ENCODE data around the gene HOXB9. TPM values are rescaled to one million over a fixed set of nuclear protein-coding genes. Genes with fewer than 3 reads are reported as not detected.

HOXB9 gene
- total and polyA plus RNA-seq, 9 of the 15 experiments (the other 6 are each of a cell fraction or from before 2014, with no cell fraction given): 3.1 to 196 (median 77.6) TPM

- in situ Hi-C loops (cut with MboI) (no loop called here), intact Hi-C loops (cut with micrococcal nuclease) (no loop called here)
- peak overlapping the region; percentile 80 to 94; a peak in 3 of 4 replicates for H3K9ac ChIP-seq (ENCODE audit: insufficient read depth in 1 of 2, low read depth in 2 of 2, low read length in 2 of 2)
- DNase-seq (ENCODE audit: extremely low read depth in 1 of 4, low spot score in 3 of 4) (no peak), FAIRE-seq (no peak), ATAC-seq (no peak)
- H3K4me1 ChIP-seq (replicated peaks in 1 of 2; ENCODE audit: control insufficient read depth in 2 of 2, insufficient read depth in 2 of 2, low read length in 2 of 2): peaks cover 20 to 48% of the 10 kb centered on the region in 2 experiments
- WGBS (ENCODE audit: insufficient coverage, low coverage, missing lambda C conversion rate): 89% methylated on average over 5 of the region's 36 CpGs
- peak overlapping the region; percentile 71; the same call in 1 of the 2 replicates for H3K4me2 ChIP-seq (ENCODE audit: insufficient read depth, low read length)
- POLR2A ChIA-PET: interaction anchor here (0.6 kb wide), 1 partner anchor 9 kb away, joined by 3 read pairs; no protein-coding TSS in a partner anchor
- no peaks in the 10 kb centered on the region for H3K9me1 ChIP-seq (ENCODE audit: control insufficient read depth, insufficient read depth, low read length)
- peak overlapping the region; percentile 41; the same call in 1 of the 2 replicates for H2AFZ ChIP-seq (ENCODE audit: low read depth, low read length)
- peaks cover 29% of the 10 kb centered on the region for H3K79me2 ChIP-seq (ENCODE audit: control insufficient read depth, insufficient read depth, low read length)
- CTCF ChIA-PET (ENCODE audit: low intra/inter-chr PET ratio): interaction anchor here (0.5 kb wide), 1 partner anchor 587 kb away, joined by 3 read pairs; no protein-coding TSS in a partner anchor
- no peak overlapping the region; the same call in 1 of the 2 replicates for H3K4me3 ChIP-seq
- no TSS peak for BruUV-seq (replicated peaks)
- no peak for TF ChIP-seq YY1 (IDR thresholded peaks at IDR 0.05; ENCODE audit: borderline replicate concordance in 1 of 3, control insufficient read depth in 1 of 3, extremely low read depth in 1 of 3, insufficient read depth in 3 of 3, insufficient read length in 1 of 3, insufficient replicate concordance in 2 of 3, low read depth in 1 of 3, low read length in 2 of 3)
- TF ChIP-seq ZNF395 (CRISPR knock-in tag; IDR thresholded peaks at IDR 0.05): no peak
- TF ChIP-seq MTF1 (CRISPR knock-in tag; IDR thresholded peaks at IDR 0.05; ENCODE audit: borderline replicate concordance): no peak
- no peak for TF ChIP-seq CEBPB (tag; IDR thresholded peaks at IDR 0.05)
- 0 out of 2 replicates have a peak, but pooled peaks have one; percentile 50 for TF ChIP-seq POLR2G (IDR thresholded peaks at IDR 0.05; ENCODE audit: low read depth, low read length)
- TF ChIP-seq ZNF589 (CRISPR knock-in tag; IDR thresholded peaks at IDR 0.05; ENCODE audit: low read depth): no peak
- peak overlapping the region; percentile 31; the same call in 2 of the 3 replicates for H3K27ac ChIP-seq (ENCODE audit: extremely low read depth, low read depth, low read length)
- no peaks in the 10 kb centered on the region for H3K27me3 ChIP-seq (ENCODE audit: control insufficient read depth in 2 of 2, insufficient read depth in 2 of 2, low read length in 2 of 2)
- H3K9me3 ChIP-seq (replicated peaks; ENCODE audit: control insufficient read depth, insufficient read depth, low read depth, low read length): no peaks in the 10 kb centered on the region
- H3K36me3 ChIP-seq (ENCODE audit: control insufficient read depth, insufficient read depth, low read length): peaks cover 9% of the 10 kb centered on the region; the same call in 1 of the 3 replicates
- no peaks in the 10 kb centered on the region for H4K20me1 ChIP-seq (replicated peaks; ENCODE audit: control insufficient read depth, insufficient read depth, low read length)
Measured at GRCh38 chr17:48611681-48612455, 14.3 kb downstream of the HOXB9 start.

Data from K562 (cell line).